ENCODE results near the gene MAPK1IP1L. TPM values are rescaled to one million over a fixed set of nuclear protein-coding genes. Genes with fewer than 3 reads are reported as not detected.

The MAPK1IP1L gene
- polyA plus RNA-seq, 3 donors from 2014 or later: 50.0 to 85.0 (median 79.7) TPM

GRCh38 chr14:55107766-55108554 is 56.5 kb downstream of the MAPK1IP1L start:
- Mint-ChIP-seq H3K36me3 (peaks cover 0 to 7% (median 0%) of the 10 kb centered on the region in 3 donors), H3K27ac (peak overlapping the region in 2 of 6 donors; percentile 28 to 69), H3K27me3 (ENCODE audit: low read depth in 3 of 3) (peaks cover 0 to 6% (median 4%) of the 10 kb centered on the region in 3 donors), H3K4me1 (peaks cover 17% of the 10 kb centered on the region in 2 donors), H3K4me3 (no peak overlapping the region), H3K9me3 (peaks cover 0 to 2% (median 0%) of the 10 kb centered on the region in 6 donors)
- DNase-seq: no peak

GRCh38 chr14:55109836-55110235 is 58.4 kb downstream of the MAPK1IP1L start:
- Mint-ChIP-seq H3K4me3 (no peak overlapping the region), H3K9me3 (peaks cover 0 to 2% (median 0%) of the 10 kb centered on the region in 6 donors), H3K36me3 (no peaks in the 10 kb centered on the region), H3K27me3 (ENCODE audit: low read depth in 3 of 3) (peaks cover 0 to 6% (median 4%) of the 10 kb centered on the region in 3 donors), H3K4me1 (no peaks in the 10 kb centered on the region), H3K27ac (no peak overlapping the region)
- no peak for DNase-seq

GRCh38 chr14:55111122-55111708 is 59.8 kb downstream of the MAPK1IP1L start:
- no peak for DNase-seq

GRCh38 chr14:55114720-55115119 is 63.3 kb downstream of the MAPK1IP1L start:
- H3K36me3 Mint-ChIP-seq: no peaks in the 10 kb centered on the region
- peak overlapping the region in 1 of 6 donors; percentile 24 for H3K27ac Mint-ChIP-seq
- peaks cover 0 to 2% (median 2%) of the 10 kb centered on the region in 3 donors for H3K27me3 Mint-ChIP-seq (ENCODE audit: low read depth in 3 of 3)
- no peak for DNase-seq
- no peaks in the 10 kb centered on the region for H3K4me1 Mint-ChIP-seq
- H3K9me3 Mint-ChIP-seq: no peaks in the 10 kb centered on the region
- H3K4me3 Mint-ChIP-seq: no peak overlapping the region

More at GRCh38 chr14:55111122-55111708, 59.8 kb downstream of the MAPK1IP1L start:
- Mint-ChIP-seq H3K9me3 (peaks cover 0 to 2% (median 0%) of the 10 kb centered on the region in 6 donors), H3K27me3 (ENCODE audit: low read depth in 3 of 3) (peaks cover 0 to 5% (median 4%) of the 10 kb centered on the region in 3 donors), H3K36me3 (no peaks in the 10 kb centered on the region), H3K27ac (no peak overlapping the region), H3K4me3 (no peak overlapping the region), H3K4me1 (no peaks in the 10 kb centered on the region)

GRCh38 chr14:55115460-55115859 is 64.0 kb downstream of the MAPK1IP1L start:
- H3K36me3 Mint-ChIP-seq: no peaks in the 10 kb centered on the region
- peaks cover 0 to 2% (median 1%) of the 10 kb centered on the region in 3 donors for H3K27me3 Mint-ChIP-seq (ENCODE audit: low read depth in 3 of 3)
- DNase-seq: no peak
- H3K9me3 Mint-ChIP-seq: no peaks in the 10 kb centered on the region
- H3K27ac Mint-ChIP-seq: no peak overlapping the region
- peaks cover 0 to 3% of the 10 kb centered on the region in 2 donors for H3K4me1 Mint-ChIP-seq
- no peak overlapping the region for H3K4me3 Mint-ChIP-seq

GRCh38 chr14:55115861-55116245 is 64.4 kb downstream of the MAPK1IP1L start:
- Mint-ChIP-seq H3K9me3 (no peaks in the 10 kb centered on the region), H3K27me3 (ENCODE audit: low read depth in 3 of 3) (peaks cover 0 to 2% (median 1%) of the 10 kb centered on the region in 3 donors), H3K27ac (no peak overlapping the region), H3K4me1 (peaks cover under 1 to 7% of the 10 kb centered on the region in 2 donors), H3K36me3 (no peaks in the 10 kb centered on the region), H3K4me3 (no peak overlapping the region)
- DNase-seq: no peak

GRCh38 chr14:55116246-55117030 is 65.0 kb downstream of the MAPK1IP1L start:
- Mint-ChIP-seq H3K4me3 (no peak overlapping the region), H3K4me1 (peaks cover 4 to 13% of the 10 kb centered on the region in 2 donors), H3K27ac (no peak overlapping the region), H3K27me3 (ENCODE audit: low read depth in 3 of 3) (peaks cover 0 to 3% (median 1%) of the 10 kb centered on the region in 3 donors), H3K36me3 (no peaks in the 10 kb centered on the region), H3K9me3 (no peaks in the 10 kb centered on the region)
- no peak for DNase-seq

- no peaks in the 10 kb centered on the region for H3K36me3 Mint-ChIP-seq
- peaks cover 0 to 3% (median 3%) of the 10 kb centered on the region in 3 donors for H3K27me3 Mint-ChIP-seq (ENCODE audit: low read depth in 3 of 3)
- H3K9me3 Mint-ChIP-seq: no peaks in the 10 kb centered on the region
- peaks cover 4 to 14% of the 10 kb centered on the region in 2 donors for H3K4me1 Mint-ChIP-seq
- no peak overlapping the region for H3K4me3 Mint-ChIP-seq
- peak in 1 of 3 donors; percentile 25 for DNase-seq
- peak overlapping the region in 1 of 6 donors; percentile 51 for H3K27ac Mint-ChIP-seq
These were observed 66.5 kb downstream of the MAPK1IP1L start for GRCh38 chr14:55117803-55118441.

- no peaks in the 10 kb centered on the region for H3K9me3 Mint-ChIP-seq
- no peaks in the 10 kb centered on the region for H3K36me3 Mint-ChIP-seq
- DNase-seq: no peak
- no peak overlapping the region for H3K4me3 Mint-ChIP-seq
- H3K27ac Mint-ChIP-seq: no peak overlapping the region
- peaks cover 0 to 3% (median 3%) of the 10 kb centered on the region in 3 donors for H3K27me3 Mint-ChIP-seq (ENCODE audit: low read depth in 3 of 3)
- H3K4me1 Mint-ChIP-seq: peaks cover 4 to 14% of the 10 kb centered on the region in 2 donors
These were observed 67.3 kb downstream of the MAPK1IP1L start for GRCh38 chr14:55118761-55119160.

Other genes starting within 250 kb of the MAPK1IP1L start
- 10 to 100 TPM; 41.7 to 53.2 (median 52.0) TPM for gene GCH1, start 148.8 kb upstream of the MAPK1IP1L start, polyA plus RNA-seq
- gene WDHD1, start 24.5 kb upstream of the MAPK1IP1L start, polyA plus RNA-seq: 1 to 10 TPM in 2 of 3 donors, under 1 TPM in 1; 0.72 to 7.2 (median 6.6) TPM
- 1 to 10 TPM; 1.1 to 2.5 (median 1.3) TPM for gene SOCS4, start 24.4 kb upstream of the MAPK1IP1L start, polyA plus RNA-seq
- 10 to 100 TPM; 23.3 to 58.2 (median 40.5) TPM for gene LGALS3, start 77.6 kb downstream of the MAPK1IP1L start, polyA plus RNA-seq
- under 1 TPM in 2 of 3 donors, not detected in 1; 0.42 to 0.72 TPM for gene DLGAP5, start 139.9 kb downstream of the MAPK1IP1L start, polyA plus RNA-seq
- gene FBXO34, start 219.8 kb downstream of the MAPK1IP1L start, polyA plus RNA-seq: 10 to 100 TPM; 25.0 to 38.2 (median 38.1) TPM